Hematopoietic multipotent progenitor cell treated with erythropoietin and hydrocortisone succinate and interleukin-3 and kit ligand, for 4 days (in vitro differentiated cells): ENCODE data around the gene XRCC5.

Experiments
- DNase-seq: peaks from one replicate; pipeline ENCODE4 v3.0.0-alpha.2; 2015

XRCC5 gene

GRCh38 chr2:216086207-216086893 lies 22.8 kb upstream of the XRCC5 start:
- DNase-seq, result no peak

- DNase-seq, result no peak
Measured at GRCh38 chr2:216090369-216090786, 18.8 kb upstream of the XRCC5 start.

- no peak for DNase-seq
Measured at GRCh38 chr2:216092646-216093045, 16.5 kb upstream of the XRCC5 start.

- no peak for DNase-seq
Measured at GRCh38 chr2:216094701-216095100, 14.4 kb upstream of the XRCC5 start.

GRCh38 chr2:216098421-216099334 lies 10.5 kb upstream of the XRCC5 start:
- no peak for DNase-seq

GRCh38 chr2:216101109-216101508 lies 8.0 kb upstream of the XRCC5 start:
- no peak for DNase-seq

GRCh38 chr2:216103213-216103612 lies 5.9 kb upstream of the XRCC5 start:
- DNase-seq, result peak; percentile 52

GRCh38 chr2:216104691-216105090 lies 4.5 kb upstream of the XRCC5 start:
- DNase-seq, result no peak

GRCh38 chr2:216107320-216107719 lies 1.8 kb upstream of the XRCC5 start:
- no peak for DNase-seq

- DNase-seq, result no peak
Measured at GRCh38 chr2:216107760-216108159, 1.4 kb upstream of the XRCC5 start.

- DNase-seq, result peak; percentile 59
Measured at GRCh38 chr2:216108310-216108966, 710 bp upstream of the XRCC5 start.

GRCh38 chr2:216109962-216110614 lies 940 bp downstream of the XRCC5 start:
- peak; percentile 79 for DNase-seq

- no peak for DNase-seq
Measured at GRCh38 chr2:216110620-216111019, 1.5 kb downstream of the XRCC5 start.

GRCh38 chr2:216111122-216111521 lies 2.0 kb downstream of the XRCC5 start:
- no peak for DNase-seq

- DNase-seq, result no peak
Measured at GRCh38 chr2:216112926-216113325, 3.8 kb downstream of the XRCC5 start.

- DNase-seq, result no peak
Measured at GRCh38 chr2:216113572-216113971, 4.4 kb downstream of the XRCC5 start.

- DNase-seq, result no peak
Measured at GRCh38 chr2:216114382-216114713, 5.2 kb downstream of the XRCC5 start.

GRCh38 chr2:216114714-216115531 lies 5.8 kb downstream of the XRCC5 start:
- DNase-seq, result peak; percentile 100

- no peak for DNase-seq
Measured at GRCh38 chr2:216116418-216116817, 7.3 kb downstream of the XRCC5 start.

GRCh38 chr2:216117561-216118340 lies 8.6 kb downstream of the XRCC5 start:
- DNase-seq, result peak; percentile 42

- no peak for DNase-seq
Measured at GRCh38 chr2:216118474-216118873, 9.3 kb downstream of the XRCC5 start.
